Measurements from ENCODE around the gene NCAM2. TPM values are rescaled to one million over a fixed set of nuclear protein-coding genes. Genes with fewer than 3 reads are reported as not detected.

Gene NCAM2
- polyA plus RNA-seq, 4 donors = 5.6 to 16.9 (median 9.1) TPM

DNA sequence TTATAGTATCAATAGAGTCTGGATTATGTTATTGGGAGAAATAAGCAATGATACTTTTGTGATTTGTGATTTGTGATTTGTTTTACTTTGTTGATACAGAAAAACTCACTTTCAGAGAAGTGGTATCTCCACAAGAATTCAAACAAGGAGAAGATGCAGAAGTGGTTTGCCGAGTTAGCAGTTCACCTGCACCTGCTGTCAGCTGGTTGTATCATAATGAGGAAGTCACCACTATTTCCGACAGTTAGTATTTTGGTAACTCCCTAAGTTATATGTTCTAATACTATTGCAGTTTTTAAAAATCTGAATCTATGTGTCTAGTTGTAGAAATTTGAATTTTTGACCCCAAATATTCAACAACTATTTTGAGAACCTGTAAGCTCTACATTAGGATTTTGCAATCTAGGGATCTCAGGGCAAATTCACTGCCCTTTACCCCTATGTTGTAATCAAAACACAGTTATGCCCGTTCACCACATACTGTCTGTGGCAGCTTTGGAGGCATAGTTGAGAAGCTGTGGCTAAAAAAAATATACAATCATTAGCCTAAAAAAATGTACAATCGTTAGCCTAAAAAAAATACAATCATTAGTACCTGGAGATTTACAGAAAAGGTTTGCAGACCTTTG is 288.1 kb downstream of the NCAM2 start:
- DNase-seq (ENCODE audit: low read depth in 4 of 4, low spot score in 2 of 4) = no peak

- DNase-seq (ENCODE audit: low read depth in 4 of 4, low spot score in 2 of 4) = no peak
Observed at GRCh38 chr21:21290751-21291150, 292.5 kb downstream of the NCAM2 start.

DNA sequence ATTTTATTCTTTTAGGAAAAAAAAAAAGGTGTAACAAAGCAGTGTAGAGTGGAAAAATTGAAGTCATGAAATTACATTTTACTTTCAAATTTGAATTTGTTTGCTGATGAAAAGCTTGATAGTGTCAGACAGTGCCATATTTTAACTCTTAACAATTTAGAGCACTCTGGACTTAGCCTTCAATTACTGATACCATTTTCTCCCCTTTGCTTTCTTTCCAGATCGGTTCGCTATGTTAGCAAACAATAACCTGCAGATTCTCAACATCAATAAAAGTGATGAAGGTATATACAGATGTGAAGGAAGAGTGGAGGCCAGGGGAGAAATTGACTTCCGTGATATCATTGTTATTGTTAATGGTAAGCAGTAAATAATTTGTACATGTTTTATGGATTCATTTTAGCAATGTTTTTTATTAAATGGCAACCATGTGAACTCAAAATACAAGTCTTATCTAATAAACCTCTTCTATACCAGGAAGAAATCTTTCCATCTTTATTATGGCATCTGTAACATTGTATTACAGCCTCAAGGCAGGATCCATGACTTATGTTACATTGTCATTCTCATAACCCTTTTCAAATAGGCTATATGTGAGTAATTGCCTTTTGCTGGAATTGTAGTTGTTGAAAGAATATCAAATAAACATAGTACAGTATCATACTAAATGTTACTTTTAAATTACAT is 293.8 kb downstream of the NCAM2 start:
- DNase-seq (ENCODE audit: low read depth in 4 of 4, low spot score in 2 of 4) = no peak

- no peak for DNase-seq (ENCODE audit: low read depth in 4 of 4, low spot score in 2 of 4)
Observed at GRCh38 chr21:21295303-21295702, 297.1 kb downstream of the NCAM2 start.

GRCh38 chr21:21297211-21297610 is 299.0 kb downstream of the NCAM2 start:
- DNase-seq (ENCODE audit: low read depth in 4 of 4, low spot score in 2 of 4) = no peak

- DNase-seq (ENCODE audit: low read depth in 4 of 4, low spot score in 2 of 4) = no peak
Observed at GRCh38 chr21:21301013-21301412, 302.8 kb downstream of the NCAM2 start.

DNA sequence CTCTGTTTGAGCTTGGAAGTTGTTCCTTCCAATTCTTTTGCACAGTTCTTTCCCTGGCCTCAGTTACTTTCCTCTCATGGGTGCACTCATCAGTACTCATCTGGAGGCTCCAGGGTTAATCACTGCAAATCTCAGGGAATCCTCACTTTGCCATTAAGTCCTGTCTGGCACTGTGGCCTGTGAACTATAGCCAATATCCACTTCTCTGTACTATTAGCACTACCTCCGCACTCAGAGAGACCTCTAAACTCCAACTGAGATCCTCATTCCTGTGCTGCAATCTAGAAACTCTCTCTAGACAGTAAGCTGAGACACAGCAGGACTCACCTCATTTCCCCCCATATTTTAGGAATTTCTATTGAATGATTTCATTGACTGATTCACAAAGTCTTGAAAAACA is 311.3 kb downstream of the NCAM2 start:
- DNase-seq (ENCODE audit: low read depth in 4 of 4, low spot score in 2 of 4) = no peak

DNA sequence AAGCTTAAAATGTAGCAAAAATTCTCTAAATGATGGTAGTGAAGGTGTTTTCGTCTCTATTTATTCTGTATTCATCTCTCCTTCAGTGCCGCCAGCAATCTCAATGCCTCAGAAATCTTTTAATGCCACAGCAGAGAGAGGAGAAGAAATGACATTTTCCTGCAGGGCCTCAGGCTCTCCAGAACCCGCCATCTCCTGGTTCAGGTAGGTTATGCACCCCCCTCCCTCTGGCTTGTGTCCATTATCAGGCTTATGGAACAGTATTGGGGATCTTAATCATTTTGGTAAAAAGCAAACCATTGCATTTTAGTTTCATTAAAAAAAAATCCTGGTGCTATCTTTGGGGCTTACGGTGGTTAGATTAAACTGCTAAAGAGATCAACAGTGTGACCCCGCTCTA is 326.1 kb downstream of the NCAM2 start:
- DNase-seq (ENCODE audit: low read depth in 4 of 4, low spot score in 2 of 4) = no peak

DNA sequence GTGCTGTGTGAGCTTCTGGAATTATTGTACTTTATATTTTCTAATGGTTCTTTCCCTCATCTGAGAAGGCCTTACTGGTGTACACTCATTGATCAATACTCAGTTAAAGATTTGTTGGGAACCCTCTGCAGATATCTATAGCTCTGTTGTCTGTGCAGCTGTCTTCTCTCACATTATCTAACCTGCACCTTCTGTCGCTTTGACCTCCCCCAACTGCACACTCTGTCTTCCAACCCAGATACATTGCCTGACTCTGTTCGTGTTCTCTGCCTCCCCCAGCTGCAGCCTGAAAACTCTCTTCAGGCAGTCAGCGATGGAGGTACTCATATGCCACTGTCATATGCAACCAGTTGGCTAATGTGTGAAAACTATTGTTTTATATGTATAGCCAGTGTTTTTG is 334.3 kb downstream of the NCAM2 start:
- DNase-seq (ENCODE audit: low read depth in 4 of 4, low spot score in 2 of 4) = no peak

- no peak for DNase-seq (ENCODE audit: low read depth in 4 of 4, low spot score in 2 of 4)
Observed at GRCh38 chr21:21341041-21341440, 342.8 kb downstream of the NCAM2 start.

DNA sequence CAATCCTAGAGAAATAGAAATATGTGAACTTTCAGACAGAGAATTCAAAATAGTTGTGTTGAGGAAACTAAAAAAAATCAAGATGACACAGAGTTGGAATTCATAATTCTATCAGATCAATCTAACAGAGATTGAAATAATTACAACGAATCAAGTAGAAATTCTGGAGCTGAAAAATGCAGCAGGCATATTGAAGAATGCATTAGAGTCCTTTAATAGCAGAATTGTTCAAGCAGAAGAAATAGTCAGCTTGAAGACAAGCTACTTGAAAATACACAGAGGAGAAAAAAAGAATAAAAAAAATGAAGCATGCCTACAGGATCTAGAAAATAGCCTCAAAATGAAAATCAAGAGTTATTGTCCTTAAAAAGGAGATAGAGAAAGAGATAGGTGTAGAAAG is 347.1 kb downstream of the NCAM2 start:
- no peak for DNase-seq (ENCODE audit: low read depth in 4 of 4, low spot score in 2 of 4)

GRCh38 chr21:21345872-21346271 is 347.7 kb downstream of the NCAM2 start:
- DNase-seq (ENCODE audit: low read depth in 4 of 4, low spot score in 2 of 4) = no peak

GRCh38 chr21:21366277-21366676 is 368.1 kb downstream of the NCAM2 start:
- no peak for DNase-seq (ENCODE audit: low read depth in 4 of 4, low spot score in 2 of 4)

DNA sequence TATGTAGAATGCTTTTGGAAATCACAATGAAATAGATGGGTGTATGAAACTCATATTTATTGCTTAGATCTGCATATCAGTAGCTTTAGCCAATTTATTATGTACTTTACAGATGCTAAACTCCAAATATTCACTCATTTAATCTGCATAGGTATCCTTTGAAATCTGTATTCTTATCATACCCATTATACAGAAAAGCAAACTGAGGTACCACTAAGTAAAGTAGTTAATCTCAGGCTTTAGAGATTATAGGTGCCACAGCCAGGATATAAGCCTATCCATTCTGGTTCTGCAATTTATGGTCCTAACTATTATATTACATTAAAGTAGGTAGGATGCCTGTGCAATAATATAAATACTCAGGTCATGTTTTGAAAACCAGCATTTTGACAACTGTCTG is 369.4 kb downstream of the NCAM2 start:
- no peak for DNase-seq (ENCODE audit: low read depth in 4 of 4, low spot score in 2 of 4)

- no peak for DNase-seq (ENCODE audit: low read depth in 4 of 4, low spot score in 2 of 4)
Observed at GRCh38 chr21:21373969-21374368, 375.8 kb downstream of the NCAM2 start.

DNA sequence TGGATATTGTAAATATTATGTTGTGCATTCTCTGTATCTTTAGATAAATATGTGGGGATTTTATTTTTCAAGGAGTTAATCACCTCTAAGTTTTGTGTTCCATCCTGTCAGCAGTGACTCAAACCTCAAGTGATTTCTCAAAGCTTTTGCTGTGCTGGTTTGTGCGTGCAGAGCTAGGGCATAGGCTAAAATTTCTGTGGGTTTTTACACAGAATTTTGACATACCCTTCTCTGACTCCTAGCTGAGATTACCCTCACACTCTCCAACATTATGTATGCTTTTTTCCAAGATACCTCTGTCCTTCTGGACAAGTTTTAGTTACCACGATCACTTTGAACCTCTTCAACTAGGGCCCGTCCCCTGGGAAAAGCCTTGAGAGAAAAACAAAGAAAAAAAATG is 384.9 kb downstream of the NCAM2 start:
- no peak for DNase-seq (ENCODE audit: low read depth in 4 of 4, low spot score in 2 of 4)

DNA sequence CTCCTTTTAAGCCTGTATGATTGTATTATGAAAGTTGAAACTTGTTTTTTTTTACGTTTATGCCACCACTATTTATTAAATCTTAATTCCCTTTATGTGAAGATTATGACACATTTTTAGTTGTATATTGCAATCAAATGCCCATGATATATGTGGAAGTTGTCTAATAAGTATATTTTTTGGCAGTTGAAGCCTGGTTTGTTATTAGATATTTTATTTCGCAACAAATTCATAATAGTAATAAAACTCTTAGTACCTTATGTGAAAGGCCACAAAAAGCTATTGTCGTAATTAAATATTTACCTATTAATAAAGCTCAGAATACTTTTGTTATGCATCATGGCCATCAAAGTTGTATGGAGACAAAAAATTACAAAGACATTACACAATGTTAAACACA is 386.8 kb downstream of the NCAM2 start:
- DNase-seq (ENCODE audit: low read depth in 4 of 4, low spot score in 2 of 4) = no peak

DNA sequence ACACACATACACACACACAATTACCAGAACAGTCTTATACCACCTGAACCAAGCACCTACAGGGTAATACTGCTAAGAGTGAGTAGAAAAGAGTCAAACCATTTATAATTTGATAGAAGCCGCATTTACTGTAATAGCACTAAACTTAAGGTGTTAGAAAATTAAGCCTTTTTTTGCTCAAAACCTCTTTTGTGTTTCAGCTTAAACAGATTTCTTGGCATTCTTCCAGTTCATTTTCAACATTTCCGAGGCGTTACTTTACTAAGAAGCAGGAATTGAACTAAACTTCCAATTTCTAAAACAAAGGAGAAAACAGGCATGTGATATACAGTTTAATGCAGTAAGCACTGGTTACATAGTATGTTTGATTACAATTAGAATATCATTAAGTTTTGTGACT is 387.2 kb downstream of the NCAM2 start:
- no peak for DNase-seq (ENCODE audit: low read depth in 4 of 4, low spot score in 2 of 4)

- no peak for DNase-seq (ENCODE audit: low read depth in 4 of 4, low spot score in 2 of 4)
Observed at GRCh38 chr21:21387916-21388315, 389.7 kb downstream of the NCAM2 start.

DNA sequence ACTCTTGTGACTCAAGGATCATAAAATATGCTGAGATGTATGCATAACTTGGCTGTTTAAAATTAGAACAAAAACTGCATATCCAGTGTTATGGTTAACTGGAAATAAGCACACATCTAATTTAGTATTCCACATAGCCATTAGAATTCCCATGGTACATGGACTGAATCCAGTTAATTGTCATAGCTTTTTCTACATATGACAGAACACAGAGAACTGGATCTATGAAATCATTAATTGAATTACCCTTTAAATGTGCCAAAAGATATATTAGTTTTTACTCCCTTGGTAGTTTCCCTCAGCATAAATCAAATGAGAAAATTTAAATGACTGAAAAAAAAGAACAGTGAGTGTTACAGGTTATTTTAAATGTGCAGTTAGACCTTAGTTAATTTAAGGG is 395.9 kb downstream of the NCAM2 start:
- no peak for DNase-seq (ENCODE audit: low read depth in 4 of 4, low spot score in 2 of 4)

- DNase-seq (ENCODE audit: low read depth in 4 of 4, low spot score in 2 of 4) = no peak
Observed at GRCh38 chr21:21396424-21396823, 398.2 kb downstream of the NCAM2 start.

- DNase-seq (ENCODE audit: low read depth in 4 of 4, low spot score in 2 of 4) = no peak
Observed at GRCh38 chr21:21397464-21397863, 399.3 kb downstream of the NCAM2 start.

GRCh38 chr21:21401444-21401843 is 403.2 kb downstream of the NCAM2 start:
- DNase-seq (ENCODE audit: low read depth in 4 of 4, low spot score in 2 of 4) = no peak

Measured in left renal cortex interstitium (tissue), 4 donors.